Stimulated activated CD8-positive, alpha-beta memory T cell treated with anti-CD3 and anti-CD28 coated beads, Interleukin-12 subunit alpha, Interleukin-12 subunit beta, amount 100 ng/mL, for 1 hour (primary cell): ENCODE measurements around the gene SEMA5B.

Experiments
- DNase-seq: peaks from one replicate; pipeline ENCODE4 v3.0.0-alpha.2; 2020; ENCODE audit warnings: low read depth

Gene SEMA5B

GRCh38 chr3:122944671-122945161, 82.8 kb downstream of the SEMA5B start:
- DNase-seq = no peak

DNA sequence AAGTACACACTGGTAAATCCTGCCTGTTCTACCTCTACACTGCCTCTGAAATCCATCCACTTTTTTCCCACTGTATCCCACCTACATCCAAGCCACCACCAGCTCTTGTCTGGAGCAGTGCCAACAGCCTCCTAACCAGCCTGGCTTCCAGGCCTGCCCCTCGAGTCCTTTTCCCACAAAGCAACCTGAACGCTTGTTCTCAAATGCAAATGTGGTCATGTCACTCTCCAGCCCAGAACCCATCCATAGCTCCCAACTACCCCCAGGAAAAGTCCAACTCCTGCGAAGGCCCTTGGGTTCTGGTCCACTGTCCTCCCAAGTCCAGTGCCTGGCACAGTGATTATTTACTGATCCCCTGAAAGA, 83.8 kb downstream of the SEMA5B start:
- no peak for DNase-seq

- DNase-seq = no peak
These were observed 84.4 kb downstream of the SEMA5B start for GRCh38 chr3:122942937-122943827.

DNA sequence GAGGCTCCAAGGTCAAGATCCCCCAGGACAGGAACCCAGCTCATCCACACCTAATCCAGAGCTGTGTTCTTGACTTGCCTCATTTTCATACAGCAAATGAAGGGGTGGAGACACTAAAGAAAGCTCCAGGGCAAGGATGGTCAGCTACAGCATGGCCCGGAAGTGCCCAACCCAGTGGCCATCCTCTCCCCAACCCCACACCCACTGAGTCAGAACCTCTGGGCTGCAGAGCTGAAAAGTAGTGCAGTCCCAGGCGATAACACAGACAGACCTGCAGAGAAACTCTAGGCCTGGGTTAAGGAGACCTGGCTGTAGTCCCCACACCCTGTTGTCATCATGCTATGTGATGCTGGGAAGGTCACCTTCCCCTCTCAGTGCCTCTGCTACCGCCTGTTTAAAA, 85.3 kb downstream of the SEMA5B start:
- no peak for DNase-seq

DNA sequence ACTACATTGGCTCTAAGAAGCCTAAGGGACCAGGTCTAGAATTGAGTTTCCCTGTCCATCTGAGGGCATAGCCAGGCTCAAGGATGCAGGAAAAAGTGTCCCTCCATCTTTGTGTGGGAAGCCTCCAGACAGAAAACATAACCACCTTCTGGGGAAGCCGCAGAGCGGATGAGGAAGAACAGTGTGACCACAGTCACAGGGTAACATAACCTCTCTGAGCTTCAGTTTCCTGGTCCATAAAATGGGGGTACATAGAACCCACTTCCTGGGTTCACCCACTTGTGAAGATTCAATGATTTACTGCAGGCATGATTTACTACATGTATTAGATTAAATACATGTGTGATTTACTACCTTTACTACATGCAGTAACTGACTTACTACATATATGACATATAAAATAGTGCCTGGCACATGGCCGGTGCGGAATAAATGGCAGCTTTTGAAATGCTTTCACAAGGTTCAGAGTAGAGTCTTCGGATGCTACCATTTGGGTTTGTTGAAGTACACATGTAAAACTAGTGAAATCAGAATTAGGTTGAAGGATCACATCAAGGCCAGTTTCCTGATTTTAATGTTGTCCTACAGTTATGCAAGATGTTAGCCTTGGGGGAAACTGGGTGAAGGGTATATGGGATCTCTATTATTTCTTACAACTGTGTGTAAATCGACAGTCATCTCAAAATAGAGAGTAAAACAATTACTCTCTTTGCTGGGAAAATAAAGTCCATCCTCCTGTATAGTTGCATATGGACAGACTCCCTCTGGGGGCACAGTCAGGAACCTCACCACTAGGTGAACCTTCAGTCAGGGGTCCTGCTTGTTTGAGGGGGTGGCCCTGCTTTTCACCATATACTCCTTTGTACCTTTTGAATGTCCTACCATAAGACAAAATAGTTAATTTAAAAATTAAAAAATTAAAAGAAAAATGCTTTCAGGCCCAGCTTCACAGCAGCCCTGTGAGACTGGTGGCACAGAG, 86.0 kb downstream of the SEMA5B start:
- no peak for DNase-seq

DNA sequence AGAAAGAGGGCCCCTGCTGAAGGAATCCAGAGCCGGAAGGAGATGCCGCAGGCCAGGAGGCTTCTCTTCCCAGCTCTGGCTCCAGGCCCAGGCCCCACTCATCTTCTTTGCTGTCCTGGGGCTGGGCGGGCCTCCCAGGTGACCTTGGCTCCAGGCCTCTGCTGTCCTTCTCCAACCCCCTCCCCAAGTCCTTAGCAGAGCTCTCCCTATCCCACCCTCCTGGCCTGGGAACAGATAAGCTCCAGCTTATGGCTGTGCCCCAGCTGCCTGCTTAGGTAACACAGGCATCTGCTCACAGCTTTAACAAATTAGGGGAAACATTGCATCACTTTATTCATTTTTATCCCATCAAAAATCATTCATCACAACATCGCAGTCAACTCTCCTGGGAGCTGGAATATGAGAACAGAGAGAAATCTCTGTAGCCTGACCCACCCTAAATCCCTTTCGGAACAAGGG, 86.9 kb downstream of the SEMA5B start:
- DNase-seq = no peak

GRCh38 chr3:122938783-122939425, 88.7 kb downstream of the SEMA5B start:
- no peak for DNase-seq

DNA sequence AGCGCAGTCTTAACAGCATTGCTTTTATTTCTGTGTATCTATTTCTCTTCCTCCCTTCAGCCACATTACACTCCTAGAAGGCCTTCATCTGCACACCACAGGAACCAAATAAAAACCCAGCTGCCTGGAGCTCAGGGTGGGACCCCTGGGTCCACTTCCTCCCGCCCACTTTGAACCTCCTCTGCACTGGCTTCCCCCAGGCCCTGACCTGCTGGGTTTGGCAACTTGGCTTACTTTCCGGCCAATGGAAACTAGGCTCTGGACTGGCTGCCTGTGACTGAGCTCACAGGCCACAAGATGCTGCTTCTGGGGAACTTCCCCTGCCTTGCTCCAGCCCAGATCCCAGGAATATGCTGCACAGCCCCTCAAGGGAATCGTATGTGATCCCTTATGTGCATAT, 89.8 kb downstream of the SEMA5B start:
- no peak for DNase-seq

DNA sequence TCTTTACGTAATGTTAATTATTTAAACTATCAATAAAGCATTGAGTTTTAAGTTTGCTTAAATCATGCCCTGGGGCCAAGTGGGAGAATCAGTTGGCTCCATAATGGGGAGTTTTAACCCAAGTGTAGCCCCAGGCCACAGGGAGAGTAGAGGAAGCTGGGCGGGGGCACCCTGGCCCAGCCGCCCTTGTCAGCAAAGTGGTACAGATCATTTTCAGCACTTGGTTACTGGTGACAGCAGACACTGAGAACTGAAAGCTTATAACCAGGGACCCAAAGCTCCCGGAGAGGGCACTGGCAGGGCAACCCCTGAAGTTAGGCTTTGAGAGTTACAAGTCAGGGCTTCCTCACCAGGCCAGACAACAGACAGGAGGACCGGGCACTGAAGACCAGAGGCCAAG, 90.6 kb downstream of the SEMA5B start:
- DNase-seq = no peak

- no peak for DNase-seq
These were observed 91.2 kb downstream of the SEMA5B start for GRCh38 chr3:122936335-122936734.

GRCh38 chr3:122934251-122934650, 93.3 kb downstream of the SEMA5B start:
- DNase-seq = no peak

DNA sequence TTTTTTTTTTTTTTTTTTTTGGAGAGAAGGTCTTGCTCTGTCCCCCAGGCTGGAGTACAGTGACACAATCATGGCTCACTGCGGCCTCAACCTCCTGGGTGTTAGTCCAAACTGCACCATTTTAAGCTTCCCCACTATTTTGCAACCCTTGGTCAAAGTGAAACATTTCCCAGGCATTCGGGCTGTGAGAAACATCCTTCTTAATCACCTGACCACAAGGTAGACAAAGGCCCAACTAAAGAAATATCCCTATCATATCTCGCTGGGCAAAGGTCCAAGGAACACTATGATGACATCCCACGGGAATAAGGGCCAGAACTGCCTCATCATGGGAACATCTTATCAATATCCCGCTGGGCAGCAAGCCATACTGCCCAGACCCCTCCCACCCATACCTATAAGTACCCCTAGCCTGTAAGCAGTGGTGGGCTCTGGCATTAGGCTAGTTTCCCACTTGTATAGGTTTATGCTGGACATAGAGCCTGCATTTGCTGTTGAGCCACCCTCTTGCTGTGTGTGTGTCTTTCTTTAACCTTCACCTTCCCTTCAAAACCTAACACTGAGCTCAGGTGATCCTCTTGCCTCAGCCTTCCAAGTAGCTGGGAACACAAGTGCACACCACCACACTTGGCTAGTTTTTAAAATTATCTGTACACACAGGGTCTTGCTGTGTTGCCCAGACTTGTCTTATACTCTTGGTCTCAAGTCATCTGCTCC, 95.2 kb downstream of the SEMA5B start:
- no peak for DNase-seq

DNA sequence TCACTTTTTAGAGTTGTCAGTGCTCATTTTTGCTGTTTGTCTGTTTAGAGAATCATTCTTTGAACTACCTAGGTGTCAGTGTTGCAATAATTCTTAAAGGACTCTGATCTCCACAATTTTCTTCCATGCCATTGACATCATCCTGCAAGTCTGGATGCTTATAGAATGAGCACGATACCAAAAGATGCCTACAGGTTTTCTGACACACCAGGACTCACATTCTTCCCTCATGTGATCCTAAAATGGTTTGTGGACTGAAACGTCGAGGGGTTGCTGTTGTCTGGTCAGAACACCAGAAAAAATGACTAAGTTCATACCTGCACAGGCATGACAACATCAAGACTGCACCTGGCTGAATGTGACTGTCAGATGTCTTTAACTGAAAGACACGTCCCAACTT, 95.9 kb downstream of the SEMA5B start:
- DNase-seq = no peak

DNA sequence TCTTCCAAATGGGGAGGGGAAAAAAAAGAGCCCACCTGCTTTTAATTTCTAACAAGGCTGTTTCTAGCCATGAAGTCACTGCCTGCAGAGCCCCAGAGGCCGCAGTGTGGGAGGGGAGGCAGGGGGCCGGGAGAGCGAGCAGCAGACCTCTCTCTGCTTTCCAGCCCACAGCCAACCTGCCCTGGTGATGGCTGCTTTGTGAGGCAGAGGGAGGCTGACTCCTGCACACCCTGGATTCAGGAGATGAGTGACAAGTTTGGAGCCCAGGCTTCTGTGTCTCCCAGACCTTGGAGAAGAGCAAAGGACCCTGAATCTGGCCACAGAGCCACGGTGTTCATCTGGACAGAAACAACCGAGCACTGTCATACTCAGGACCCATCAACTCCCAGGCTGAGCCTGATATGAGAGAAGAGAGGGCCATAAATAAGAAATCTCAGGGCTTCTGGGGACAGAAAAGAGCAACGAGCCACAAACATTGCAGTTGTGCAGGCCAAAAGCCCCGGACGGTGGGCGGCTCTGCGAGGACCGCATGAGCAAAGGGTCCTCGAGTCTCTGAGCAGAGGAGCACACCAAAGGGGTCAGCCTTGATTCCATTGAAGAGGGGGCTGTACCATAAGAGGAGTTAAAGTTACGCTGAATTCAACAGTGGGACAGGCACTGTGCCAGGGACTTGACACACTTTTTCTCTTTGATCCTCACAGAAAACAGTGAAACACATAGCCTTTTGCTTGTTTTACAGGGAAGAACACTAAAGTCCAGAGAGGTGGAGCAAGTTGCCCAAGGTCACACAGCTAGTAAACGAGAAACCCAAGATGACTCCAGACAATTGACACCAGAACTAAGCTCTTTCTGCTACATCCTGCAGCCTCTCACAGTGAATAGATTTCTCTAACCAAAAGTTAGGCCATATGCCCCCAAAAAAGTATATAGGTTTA, 97.2 kb downstream of the SEMA5B start:
- DNase-seq = no peak

GRCh38 chr3:122929188-122930062, 98.1 kb downstream of the SEMA5B start:
- no peak for DNase-seq

GRCh38 chr3:122928396-122929187, 99.0 kb downstream of the SEMA5B start:
- no peak for DNase-seq

GRCh38 chr3:122927726-122928125, 99.8 kb downstream of the SEMA5B start:
- DNase-seq = no peak

DNA sequence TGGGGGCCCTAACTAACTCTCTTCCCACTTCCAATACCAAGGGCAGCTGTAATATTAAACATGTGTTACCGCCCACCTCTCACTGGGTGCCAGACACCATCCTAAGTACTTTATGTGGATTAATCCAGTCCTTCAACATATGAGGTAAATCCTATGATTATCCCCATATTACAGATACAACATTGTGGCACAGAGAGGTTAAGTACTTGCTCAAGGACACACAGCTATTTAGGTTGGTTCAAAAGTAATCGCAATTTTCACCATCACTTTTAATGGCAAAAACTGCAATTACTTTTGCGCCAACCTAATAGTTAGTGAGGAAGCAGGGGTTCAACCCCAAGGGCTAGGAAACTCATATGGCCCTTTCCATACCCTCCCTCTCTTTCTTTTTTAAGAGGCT, 100.8 kb downstream of the SEMA5B start:
- DNase-seq = no peak

DNA sequence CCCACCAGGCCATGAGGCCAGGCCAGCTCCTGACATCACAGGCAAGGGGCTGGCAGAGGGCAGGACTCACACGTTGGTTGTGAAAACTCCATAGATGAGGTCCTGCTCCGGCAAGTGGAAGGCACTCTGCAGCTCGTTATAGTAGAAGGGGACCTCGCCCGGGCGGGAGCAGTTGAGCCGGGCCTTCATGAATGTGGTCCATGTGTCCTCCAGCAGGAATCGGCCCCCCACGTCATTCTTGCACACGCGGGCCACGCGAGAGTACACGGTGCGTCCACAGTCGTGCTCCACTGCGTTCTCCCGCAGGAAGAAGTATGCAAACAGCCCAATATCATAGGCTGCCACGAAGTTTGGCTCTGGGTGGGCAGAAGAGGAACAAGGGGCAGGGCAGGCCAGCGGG, 101.2 kb downstream of the SEMA5B start:
- DNase-seq = no peak
